Measurements from ENCODE around the gene CTBP1. TPM values are rescaled to one million over a fixed set of nuclear protein-coding genes. Genes with fewer than 3 reads are reported as not detected.

CTBP1 gene
- total and polyA plus RNA-seq, 4 donors: 121 to 204 (median 138) TPM

DNA sequence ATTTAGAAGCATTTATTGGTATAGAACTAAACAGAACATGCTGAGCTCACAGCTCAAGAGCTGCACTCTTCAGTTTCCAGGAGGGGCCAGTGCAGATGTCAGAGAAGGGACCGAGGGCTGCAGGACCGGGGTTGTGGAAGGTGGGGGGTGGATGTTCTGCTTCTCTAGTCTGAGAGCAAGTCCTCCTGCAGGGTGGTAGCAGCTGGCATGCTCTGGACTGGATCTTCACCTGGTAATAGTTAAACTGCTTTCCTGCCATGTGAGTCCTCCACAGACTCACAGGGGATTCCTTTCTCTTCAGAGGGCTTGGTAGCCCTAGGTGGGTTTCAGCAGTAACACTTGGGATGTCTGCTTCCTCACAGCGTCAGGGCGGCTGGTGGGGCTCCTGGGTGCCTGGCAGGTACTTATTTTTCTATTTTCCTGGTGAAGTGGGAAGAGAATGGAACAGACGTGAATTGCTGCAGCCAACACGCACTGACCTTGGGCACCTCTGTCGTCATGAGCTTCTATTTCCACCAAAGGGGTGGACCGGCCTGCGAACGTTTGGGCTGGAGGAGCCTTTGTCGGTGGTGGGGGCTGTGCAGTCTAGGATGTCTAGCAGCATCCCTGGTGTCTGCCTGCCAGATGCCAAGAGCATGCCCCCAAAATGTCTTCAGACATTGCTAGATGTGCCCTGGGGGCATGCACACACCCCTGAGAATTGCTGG lies 43.2 kb upstream of the CTBP1 start:
- H3K4me3 ChIP-seq: no peak overlapping the region
- H3K9me3 ChIP-seq (ENCODE audit: control insufficient read depth in 4 of 4, insufficient read depth in 3 of 4, low read length in 3 of 4): no peaks in the 10 kb centered on the region
- DNase-seq (no peak), ATAC-seq (ENCODE audit: insufficient read depth, low FRiP score) (no peak)
- H3K36me3 ChIP-seq (ENCODE audit: control insufficient read depth in 4 of 4, insufficient read depth in 4 of 4, low read length in 4 of 4): peaks cover 0 to 15% (median 2%) of the 10 kb centered on the region in 4 donors
- H3K9ac ChIP-seq (ENCODE audit: insufficient read depth in 1 of 2, low read length in 2 of 2): peak overlapping the region in 1 of 2 donors; percentile 23
- H3K27me3 ChIP-seq (ENCODE audit: control insufficient read depth in 3 of 3, insufficient read depth in 3 of 3, low read length in 2 of 3): no peaks in the 10 kb centered on the region
- H3K4me1 ChIP-seq (ENCODE audit: control insufficient read depth in 5 of 5, insufficient read depth in 5 of 5, low read length in 5 of 5): peaks cover 9 to 22% (median 13%) of the 10 kb centered on the region in 5 donors
- TF ChIP-seq CTCF (IDR thresholded peaks at IDR 0.05; ENCODE audit: control extremely low read depth, extremely low read depth): no peak
- 75 to 83% methylated on average over 11 of the region's 11 CpGs for WGBS, 2 donors
- no peak overlapping the region for H3K27ac ChIP-seq (ENCODE audit: low read depth in 1 of 2, low read length in 1 of 2)

DNA sequence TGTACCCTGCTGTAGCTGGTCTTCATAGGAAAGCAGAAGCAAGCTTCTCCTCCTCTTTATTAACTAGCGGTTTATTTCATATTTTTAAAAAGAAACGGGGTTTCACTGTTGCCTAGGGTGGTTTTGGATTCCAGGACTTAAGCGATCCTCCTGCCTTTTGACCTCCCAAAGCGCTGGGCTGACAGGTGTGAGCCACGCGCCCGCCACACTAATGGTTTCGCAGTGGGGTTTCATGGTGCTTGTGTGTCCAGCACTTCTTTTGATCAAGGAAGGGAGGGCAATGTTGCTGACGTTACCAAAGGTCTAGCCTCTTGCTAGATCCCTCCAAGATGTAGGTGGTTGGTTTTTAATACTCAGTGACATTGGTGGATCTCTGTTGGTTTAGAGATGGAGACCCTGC lies 42.2 kb upstream of the CTBP1 start:
- WGBS, 2 donors: 66 to 69% methylated on average over 9 of the region's 9 CpGs
- Histone ChIP-seq H3K9ac (ENCODE audit: insufficient read depth in 1 of 2, low read length in 2 of 2) (peak overlapping the region; percentile 80 to 95), H3K9me3 (ENCODE audit: control insufficient read depth in 4 of 4, insufficient read depth in 3 of 4, low read length in 3 of 4) (no peaks in the 10 kb centered on the region), H3K27me3 (ENCODE audit: control insufficient read depth in 3 of 3, insufficient read depth in 3 of 3, low read length in 2 of 3) (no peaks in the 10 kb centered on the region), H3K27ac (ENCODE audit: low read depth in 1 of 2, low read length in 1 of 2) (peak overlapping the region; percentile 93 to 98), H3K4me1 (ENCODE audit: control insufficient read depth in 5 of 5, insufficient read depth in 5 of 5, low read length in 5 of 5) (peaks cover 9 to 22% (median 13%) of the 10 kb centered on the region in 5 donors), H3K4me3 (no peak overlapping the region), H3K36me3 (ENCODE audit: control insufficient read depth in 4 of 4, insufficient read depth in 4 of 4, low read length in 4 of 4) (peaks cover 0 to 8% (median 0%) of the 10 kb centered on the region in 4 donors)
- DNase-seq (no peak), ATAC-seq (ENCODE audit: insufficient read depth, low FRiP score) (no peak)
- TF ChIP-seq CTCF (IDR thresholded peaks at IDR 0.05; ENCODE audit: control extremely low read depth, extremely low read depth): no peak

- H3K27me3 ChIP-seq (ENCODE audit: control insufficient read depth in 3 of 3, insufficient read depth in 3 of 3, low read length in 2 of 3): no peaks in the 10 kb centered on the region
- DNase-seq (peak in 2 of 3 donors; percentile 22 to 37), ATAC-seq (ENCODE audit: insufficient read depth, low FRiP score) (no peak)
- peak overlapping the region; percentile 97 for H3K4me3 ChIP-seq
- peaks cover 9 to 22% (median 13%) of the 10 kb centered on the region in 5 donors for H3K4me1 ChIP-seq (ENCODE audit: control insufficient read depth in 5 of 5, insufficient read depth in 5 of 5, low read length in 5 of 5)
- peak overlapping the region; percentile 80 to 95 for H3K9ac ChIP-seq (ENCODE audit: insufficient read depth in 1 of 2, low read length in 2 of 2)
- no peaks in the 10 kb centered on the region for H3K9me3 ChIP-seq (ENCODE audit: control insufficient read depth in 4 of 4, insufficient read depth in 3 of 4, low read length in 3 of 4)
- peak overlapping the region; percentile 93 to 98 for H3K27ac ChIP-seq (ENCODE audit: low read depth in 1 of 2, low read length in 1 of 2)
- WGBS, 2 donors: 1% methylated on average over 47 of the region's 47 CpGs
- no peak for TF ChIP-seq CTCF (IDR thresholded peaks at IDR 0.05; ENCODE audit: control extremely low read depth, extremely low read depth)
- H3K36me3 ChIP-seq (ENCODE audit: control insufficient read depth in 4 of 4, insufficient read depth in 4 of 4, low read length in 4 of 4): peaks cover 0 to 6% (median 0%) of the 10 kb centered on the region in 4 donors
Observed at GRCh38 chr4:1290165-1290977, 41.4 kb upstream of the CTBP1 start.
